Measurements from ENCODE around the gene WDCP. TPM values are rescaled to one million over a fixed set of nuclear protein-coding genes. Genes with fewer than 3 reads are reported as not detected.

Gene WDCP
- total and polyA plus RNA-seq, 9 donors, result 3.8 to 16.0 (median 11.5) TPM

DNA sequence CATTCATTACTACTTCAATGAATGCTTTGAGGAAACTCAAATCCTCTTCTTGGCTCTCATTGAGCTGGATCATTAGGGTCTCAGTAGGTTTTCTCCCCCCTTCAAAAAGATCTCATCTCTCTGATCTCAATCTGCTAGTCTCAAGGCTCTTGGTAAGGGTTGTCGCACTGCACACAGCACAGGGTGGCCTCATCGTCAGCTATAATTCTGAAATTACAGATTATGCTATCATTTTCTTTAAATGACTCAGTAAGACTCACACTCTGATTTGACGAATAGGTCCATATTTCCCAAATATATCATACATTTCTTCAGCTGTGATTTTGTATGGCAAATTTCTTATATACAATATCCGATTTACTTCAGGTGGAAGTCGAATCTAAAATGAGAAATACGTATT is 26.6 kb upstream of the WDCP start:
- Histone ChIP-seq H3K9me3 (no peaks in the 10 kb centered on the region), H3K36me3 (no peaks in the 10 kb centered on the region), H3K4me3 (no peak overlapping the region), H3K4me1 (ENCODE audit: insufficient read depth) (peaks cover 2% of the 10 kb centered on the region), H3K27me3 (no peaks in the 10 kb centered on the region), H3K27ac (no peak overlapping the region)
- no peak for DNase-seq
- intact Hi-C loops (cut with DNase I), result no loop called here
- TF ChIP-seq, protein P1, sequence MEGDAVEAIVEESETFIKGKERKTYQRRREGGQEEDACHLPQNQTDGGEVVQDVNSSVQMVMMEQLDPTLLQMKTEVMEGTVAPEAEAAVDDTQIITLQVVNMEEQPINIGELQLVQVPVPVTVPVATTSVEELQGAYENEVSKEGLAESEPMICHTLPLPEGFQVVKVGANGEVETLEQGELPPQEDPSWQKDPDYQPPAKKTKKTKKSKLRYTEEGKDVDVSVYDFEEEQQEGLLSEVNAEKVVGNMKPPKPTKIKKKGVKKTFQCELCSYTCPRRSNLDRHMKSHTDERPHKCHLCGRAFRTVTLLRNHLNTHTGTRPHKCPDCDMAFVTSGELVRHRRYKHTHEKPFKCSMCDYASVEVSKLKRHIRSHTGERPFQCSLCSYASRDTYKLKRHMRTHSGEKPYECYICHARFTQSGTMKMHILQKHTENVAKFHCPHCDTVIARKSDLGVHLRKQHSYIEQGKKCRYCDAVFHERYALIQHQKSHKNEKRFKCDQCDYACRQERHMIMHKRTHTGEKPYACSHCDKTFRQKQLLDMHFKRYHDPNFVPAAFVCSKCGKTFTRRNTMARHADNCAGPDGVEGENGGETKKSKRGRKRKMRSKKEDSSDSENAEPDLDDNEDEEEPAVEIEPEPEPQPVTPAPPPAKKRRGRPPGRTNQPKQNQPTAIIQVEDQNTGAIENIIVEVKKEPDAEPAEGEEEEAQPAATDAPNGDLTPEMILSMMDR (IDR thresholded peaks at IDR 0.05), result no peak
- no peak for TF ChIP-seq EP300 (IDR thresholded peaks at IDR 0.05)
- no peak for TF ChIP-seq POLR2A (IDR thresholded peaks at IDR 0.05)
- 86 to 90% (median 86%) methylated on average over 6 of the region's 6 CpGs for WGBS, 3 donors

DNA sequence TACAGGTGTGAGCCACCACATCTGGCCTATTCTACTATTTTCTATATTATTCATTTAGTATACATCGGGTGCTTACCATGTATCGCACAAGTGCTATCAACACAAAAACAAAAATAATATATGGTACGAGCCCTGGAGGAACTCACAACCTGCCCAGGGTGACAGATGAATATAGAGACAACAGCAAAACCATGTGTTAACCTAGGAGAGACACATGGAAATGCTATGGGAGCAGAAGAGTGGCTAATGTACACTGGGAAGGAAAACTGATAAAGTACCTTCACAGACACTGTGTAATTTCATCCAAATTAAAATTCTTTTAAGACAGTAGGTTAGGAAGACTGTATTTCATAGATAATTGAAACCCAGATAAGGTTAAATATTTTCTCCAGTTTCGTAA is 25.1 kb upstream of the WDCP start:
- TF ChIP-seq EP300 (IDR thresholded peaks at IDR 0.05) (no peak), POLR2A (IDR thresholded peaks at IDR 0.05) (no peak)
- TF ChIP-seq, protein P1 (IDR thresholded peaks at IDR 0.05), result no peak
- no peaks in the 10 kb centered on the region for H3K36me3 ChIP-seq

DNA sequence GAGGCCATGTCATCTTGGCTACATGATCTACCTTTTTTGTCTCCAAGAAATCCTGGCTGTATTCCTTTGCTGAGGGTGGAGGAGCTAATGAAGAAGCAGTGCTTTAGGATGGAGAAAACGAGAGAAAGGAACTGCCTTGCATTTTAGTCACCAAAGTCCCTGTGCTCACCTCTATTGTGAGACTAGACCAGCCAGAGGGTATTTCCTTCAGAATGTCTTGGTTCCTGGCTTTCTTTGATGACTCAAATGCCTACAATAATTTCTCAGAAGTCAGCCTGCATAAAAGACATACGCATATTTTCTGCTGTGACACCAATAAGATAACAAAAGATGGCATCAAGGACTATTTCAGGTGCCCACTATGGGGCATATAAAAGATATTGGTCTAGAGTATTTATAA is 18.1 kb upstream of the WDCP start:
- DNase-seq, result no peak
- Histone ChIP-seq H3K9me3 (no peaks in the 10 kb centered on the region), H3K27me3 (no peaks in the 10 kb centered on the region), H3K4me1 (ENCODE audit: insufficient read depth) (no peaks in the 10 kb centered on the region), H3K4me3 (no peak overlapping the region), H3K27ac (no peak overlapping the region), H3K36me3 (no peaks in the 10 kb centered on the region)
- intact Hi-C loops (cut with DNase I), result loop anchor here in 1 of 4 donors (1.0 kb wide), 1 partner anchor 42 kb away; no protein-coding TSS in a partner anchor
- TF ChIP-seq POLR2A (IDR thresholded peaks at IDR 0.05), result no peak
- TF ChIP-seq EP300 (IDR thresholded peaks at IDR 0.05), result no peak
- TF ChIP-seq, protein P1 (IDR thresholded peaks at IDR 0.05), result no peak
- 80 to 88% (median 81%) methylated on average over 2 of the region's 2 CpGs for WGBS, 3 donors

More for the DNA sequence above, 25.1 kb upstream of the WDCP start:
- Histone ChIP-seq H3K4me3 (no peak overlapping the region), H3K4me1 (ENCODE audit: insufficient read depth) (peaks cover 2% of the 10 kb centered on the region), H3K27me3 (no peaks in the 10 kb centered on the region), H3K27ac (no peak overlapping the region), H3K9me3 (no peaks in the 10 kb centered on the region)
- intact Hi-C loops (cut with DNase I), result no loop called here
- DNase-seq, result no peak
- 81 to 83% (median 82%) methylated on average over 4 of the region's 4 CpGs for WGBS, 3 donors

DNA sequence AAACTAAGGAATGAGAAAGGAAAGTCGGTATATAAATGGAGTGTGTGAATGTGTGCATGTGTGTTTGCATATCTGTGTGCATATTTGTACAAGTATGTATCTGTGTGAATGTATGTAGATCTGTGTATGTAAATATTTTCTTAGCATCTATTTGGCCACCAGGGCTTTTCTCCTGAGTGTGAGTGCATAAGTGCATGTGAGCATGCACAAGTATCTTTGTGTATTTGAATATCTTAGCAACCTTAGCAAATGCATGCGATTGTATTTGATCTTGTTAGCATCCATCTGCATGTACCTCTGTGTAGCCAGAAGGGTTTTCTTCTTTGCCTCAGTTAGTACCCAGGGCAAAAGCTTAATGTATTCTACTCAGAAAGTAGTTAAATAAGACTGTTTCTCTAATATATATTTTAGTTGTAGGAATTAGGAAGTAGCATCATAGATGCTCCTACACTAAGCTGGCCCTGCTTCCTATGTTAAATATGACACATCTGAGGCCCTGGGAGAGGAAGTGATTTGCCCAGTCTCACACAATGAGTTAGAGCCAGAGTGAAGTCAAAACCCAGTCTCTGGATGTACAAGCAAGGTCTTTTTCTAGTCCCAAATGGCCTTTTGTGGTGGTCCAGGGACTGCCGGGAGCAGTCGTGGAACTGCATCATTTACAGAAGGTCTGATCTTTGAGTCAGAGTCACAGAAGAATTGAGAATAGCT is 11.5 kb upstream of the WDCP start:
- Histone ChIP-seq H3K36me3 (no peaks in the 10 kb centered on the region), H3K27me3 (no peaks in the 10 kb centered on the region), H3K4me3 (no peak overlapping the region), H3K27ac (no peak overlapping the region), H3K9me3 (no peaks in the 10 kb centered on the region), H3K4me1 (ENCODE audit: insufficient read depth) (no peaks in the 10 kb centered on the region)
- 85 to 91% (median 88%) methylated on average over 4 of the region's 4 CpGs for WGBS, 3 donors
- no peak for TF ChIP-seq EP300 (IDR thresholded peaks at IDR 0.05)
- TF ChIP-seq, protein P1 (IDR thresholded peaks at IDR 0.05), result no peak
- no peak for TF ChIP-seq POLR2A (IDR thresholded peaks at IDR 0.05)
- DNase-seq, result no peak
- intact Hi-C loops (cut with DNase I), result no loop called here
